HG02885 (cell line): ENCODE results near the gene HAVCR2.
"Not testable (repeated sequence)": the region's sequence is repeated elsewhere in the genome, so short reads cannot be mapped to it uniquely, and the experiment has no call there.

Experiments
- ATAC-seq: cut with Tn5 transposase; IDR thresholded peaks from one replicate; pipeline ENCODE4 v1.9.1; 2021; ENCODE audit warnings: mild to moderate bottlenecking; ENCODE audit not compliant: unreplicated experiment, poor library complexity

Gene HAVCR2

GRCh38 chr5:157047898-157048297 lies 60.9 kb downstream of the HAVCR2 start:
- ATAC-seq = no peak

DNA sequence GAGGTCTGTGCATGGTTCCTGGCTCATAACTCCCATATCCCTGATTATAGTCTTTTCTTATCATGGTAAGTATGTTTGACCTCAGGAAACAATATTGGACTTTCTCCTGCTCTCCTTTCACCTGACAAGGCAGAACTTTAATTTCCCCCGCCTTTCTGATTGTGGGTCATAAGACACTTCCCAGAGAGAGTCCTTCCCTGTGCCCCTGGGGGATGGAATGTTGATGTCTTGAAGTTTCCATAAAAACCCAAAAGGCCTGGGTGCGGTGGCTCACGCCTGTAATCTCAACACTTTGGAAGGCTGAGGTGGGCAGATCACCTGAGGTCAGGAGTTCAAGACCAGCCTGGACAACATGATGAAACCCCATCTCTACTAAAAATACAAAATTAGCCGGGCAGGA lies 61.8 kb downstream of the HAVCR2 start:
- ATAC-seq = not testable (repeated sequence)

DNA sequence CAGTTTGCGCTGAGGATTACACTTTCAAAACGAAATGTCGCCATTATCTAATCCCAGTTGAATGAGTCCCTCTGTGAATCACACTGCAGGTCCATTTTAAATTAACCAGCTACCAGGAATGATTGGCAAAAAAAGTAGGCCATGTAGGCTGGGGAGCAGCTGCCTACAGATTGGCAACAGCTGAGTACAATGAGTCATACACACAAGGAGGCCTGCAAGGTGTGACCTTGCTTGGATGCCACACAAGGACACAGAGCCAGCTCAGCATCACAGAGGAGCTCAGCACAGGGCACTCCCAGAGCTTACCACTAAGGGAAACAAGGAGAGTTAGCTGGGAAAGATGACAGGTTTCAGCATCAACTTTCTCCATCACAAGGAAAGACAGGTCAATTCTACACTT lies 62.8 kb downstream of the HAVCR2 start:
- ATAC-seq = no peak

DNA sequence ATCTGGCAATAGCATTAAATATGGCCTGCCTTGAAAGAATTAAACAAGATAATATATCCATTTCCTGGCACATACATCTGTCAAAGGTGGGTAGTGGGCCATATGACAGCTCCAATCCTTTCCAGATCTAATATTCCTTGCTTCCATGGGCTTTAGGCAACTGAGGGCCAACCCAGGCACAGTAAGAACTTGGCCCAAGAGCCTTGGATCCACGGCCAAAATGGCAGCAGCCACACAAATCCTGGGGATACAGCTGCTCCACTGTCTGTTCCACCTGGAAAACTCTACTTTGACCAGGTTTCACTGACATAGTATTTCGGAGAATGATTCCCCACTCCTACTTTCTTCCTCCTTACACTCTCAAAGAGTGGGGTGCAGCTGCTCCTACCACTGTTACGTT lies 63.2 kb downstream of the HAVCR2 start:
- no peak for ATAC-seq

DNA sequence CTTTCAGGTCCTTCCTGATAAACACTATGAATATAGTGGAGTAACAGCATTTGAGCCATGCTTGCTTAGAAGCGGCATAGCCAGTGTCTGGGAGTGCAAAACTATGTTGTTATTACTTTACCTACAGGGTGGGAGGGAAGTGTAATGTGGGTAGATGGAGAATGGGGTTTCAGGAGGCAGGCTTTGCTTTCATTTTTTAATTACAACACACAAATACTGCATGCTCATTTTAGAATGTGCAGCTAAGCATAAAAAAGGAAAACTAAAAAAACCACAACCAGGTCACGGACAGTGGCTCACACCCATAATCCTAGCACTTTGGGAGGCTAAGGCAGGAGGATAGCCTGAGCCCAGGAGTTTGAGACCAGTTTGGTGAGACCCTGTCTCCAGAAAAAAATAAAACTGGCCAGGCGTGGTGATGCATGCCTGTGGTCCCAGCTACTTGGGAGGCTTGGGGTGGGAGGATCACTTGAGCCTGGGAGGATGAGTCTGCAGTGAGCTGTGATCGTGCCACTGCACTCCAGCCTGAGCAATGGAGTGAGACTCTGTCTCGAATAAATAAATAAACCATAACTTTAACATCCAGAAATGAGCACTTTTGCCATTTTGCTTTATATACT lies 70.2 kb downstream of the HAVCR2 start:
- peak; percentile 40 for ATAC-seq
